GM23338 (cell line): Measurements from ENCODE around the gene CS. TPM values are rescaled to one million over a fixed set of nuclear protein-coding genes. Genes with fewer than 3 reads are reported as not detected.
"Not testable (repeated sequence)": the region's sequence is repeated elsewhere in the genome, so short reads cannot be mapped to it uniquely, and the experiment has no call there.

Experiments
- ATAC-seq: fragments of 200-7000 bp; cut with Tn5 transposase; 3 replicates; pipeline ENCODE4 v1.9.1; 2020
- DNase-seq: peaks from one replicate; pipeline ENCODE4 v3.0.0-alpha.2; 2015; ENCODE audit warnings: low spot score
- H2AFZ ChIP-seq: fragments of 200-600 bp; sonication (generic); 2 replicates; pipeline ENCODE4 v1.8.0; 2016; ENCODE audit warnings: antibody characterized with exemption, mild to moderate bottlenecking, moderate library complexity
- H3F3A ChIP-seq: fragments of 200-600 bp; sonication (generic); replicated peaks from 2 replicates; pipeline ENCODE4 v1.8.0; 2017; ENCODE audit warnings: antibody characterized with exemption, mixed run types, low read depth
- H3K27ac ChIP-seq: fragments of 200-600 bp; sonication (generic); 2 replicates; pipeline ENCODE4 v1.6.1; 2016; ENCODE audit warnings: low read depth
- H3K27me3 ChIP-seq: fragments of 200-600 bp; sonication (generic); 2 replicates; pipeline ENCODE4 v1.8.0; 2016; ENCODE audit warnings: mild to moderate bottlenecking, mixed run types, moderate library complexity; ENCODE audit not compliant: insufficient read depth
- H3K36me3 ChIP-seq: fragments of 200-600 bp; sonication (generic); 2 replicates; pipeline ENCODE4 v1.8.0; 2016; ENCODE audit warnings: mild to moderate bottlenecking; ENCODE audit not compliant: insufficient read depth
- H3K4me1 ChIP-seq: fragments of 200-600 bp; sonication (generic); 2 replicates; pipeline ENCODE4 v1.8.0; 2016; ENCODE audit warnings: mild to moderate bottlenecking, moderate library complexity; ENCODE audit not compliant: insufficient read depth
- H3K4me2 ChIP-seq: fragments of 200-600 bp; sonication (generic); 2 replicates; pipeline ENCODE4 v1.7.1; 2017; ENCODE audit warnings: mixed run types
- H3K4me3 ChIP-seq: fragments of 200-600 bp; sonication (generic); 2 replicates; pipeline ENCODE4 v1.6.1; 2016; ENCODE audit warnings: mixed run types
- H3K79me2 ChIP-seq: fragments of 200-600 bp; sonication (generic); replicated peaks from 2 replicates; pipeline ENCODE4 v1.8.0; 2017; ENCODE audit warnings: mild to moderate bottlenecking; ENCODE audit not compliant: insufficient read depth
- H3K9me2 ChIP-seq: fragments of 200-600 bp; sonication (generic); 2 replicates; pipeline ENCODE4 v1.8.0; 2017; ENCODE audit not compliant: insufficient read depth
- H4K20me1 ChIP-seq: fragments of 200-600 bp; sonication (generic); replicated peaks from 2 replicates; pipeline ENCODE4 v1.8.0; 2017; ENCODE audit warnings: mild to moderate bottlenecking; ENCODE audit not compliant: insufficient read depth
- H3K27ac Mint-ChIP-seq: 2 replicates; pipeline ENCODE4 v1.8.0; 2020; ENCODE audit warnings: inconsistent platforms, mild to moderate bottlenecking, moderate library complexity, mixed read lengths
- H3K27me3 Mint-ChIP-seq: 3 replicates; pipeline ENCODE4 v1.8.0; 2022; ENCODE audit warnings: low read depth, mild to moderate bottlenecking, moderate library complexity, mixed read lengths, inconsistent platforms; ENCODE audit not compliant: insufficient read depth, poor library complexity
- H3K36me3 Mint-ChIP-seq: 3 replicates; pipeline ENCODE4 v1.8.0; 2021; ENCODE audit warnings: low read depth, mild to moderate bottlenecking, inconsistent platforms, moderate library complexity, mixed read lengths
- H3K4me1 Mint-ChIP-seq: 3 replicates; pipeline ENCODE4 v1.8.0; 2020; ENCODE audit warnings: mild to moderate bottlenecking, inconsistent platforms, mixed read lengths
- H3K4me3 Mint-ChIP-seq: 3 replicates; pipeline ENCODE4 v1.8.0; 2021; ENCODE audit warnings: moderate library complexity, mild to moderate bottlenecking, inconsistent platforms, mixed read lengths
- H3K9me3 Mint-ChIP-seq: 3 replicates; pipeline ENCODE4 v1.8.0; 2020; ENCODE audit warnings: moderate library complexity, mild to moderate bottlenecking, inconsistent platforms, mixed read lengths
- CTCF ChIP-seq, 2 experiments: fragments of 200-600 bp in 1 of 2; sonication (generic) in 1 of 2; conservative IDR thresholded peaks; 2 replicates each; pipeline versions ENCODE4 v1.5.1 to v1.6.1; 2016 to 2017; ENCODE audit warnings: antibody characterized with exemption in 2 of 2, low read depth in 2 of 2, mild to moderate bottlenecking in 2 of 2, moderate library complexity in 1 of 2
- ETS1 ChIP-seq: IDR thresholded peaks from 2 replicates; pipeline ENCODE4 v1.6.1; 2016; ENCODE audit warnings: antibody characterized with exemption
- EZH2 ChIP-seq: fragments of 200-600 bp; sonication (generic); IDR thresholded peaks from one replicate; pipeline ENCODE4 v1.8.0; 2017; ENCODE audit warnings: antibody characterized with exemption, mild to moderate bottlenecking, low read depth; ENCODE audit not compliant: unreplicated experiment
- JUNB ChIP-seq: IDR thresholded peaks from one replicate; pipeline ENCODE4 v1.6.1; 2016; ENCODE audit warnings: antibody characterized with exemption; ENCODE audit not compliant: unreplicated experiment
- NANOG ChIP-seq: IDR thresholded peaks from 2 replicates; pipeline ENCODE4 v1.6.1; 2016; ENCODE audit warnings: antibody characterized with exemption, borderline replicate concordance
- POLR2AphosphoS5 ChIP-seq: IDR thresholded peaks from 2 replicates; pipeline ENCODE4 v1.6.1; 2016; ENCODE audit warnings: antibody characterized with exemption, low read depth
- ZNF331 ChIP-seq: fragments of 250-450 bp; sonication (Bioruptor Pico); IDR thresholded peaks from 2 replicates; pipeline ENCODE4 v1.5.0; 2020; ENCODE audit warnings: low read depth, mild to moderate bottlenecking, moderate library complexity
- polyA plus RNA-seq: library from polyadenylated mRNA; unstranded; fragments of >200 nt; fragmentation: Nextera tagmentation; extraction: Ambion mirVana; gene quantifications from 2 replicates; pipeline ENCODE4 v1.2.1, GENCODE V29; 2016
- total RNA-seq: library from RNA; depleted of rRNA; stranded (reverse); fragments of >200 nt; shearing (Covaris generic); gene quantifications from 2 replicates; pipeline ENCODE4 v1.2.3, GENCODE V29; 2014

CS gene
- total and polyA plus RNA-seq, 2 experiments from 2014 or later = 63.3 to 166 TPM

GRCh38 chr12:56272468-56272867, 27.7 kb downstream of the CS start:
- H2AFZ ChIP-seq, ATAC-seq, H3K9me3 Mint-ChIP-seq, DNase-seq, H3K9me2 ChIP-seq, H3K27me3 Mint-ChIP-seq, H3K4me3 ChIP-seq, H3K27ac Mint-ChIP-seq, H3K27me3 ChIP-seq, H3K4me2 ChIP-seq, H4K20me1 ChIP-seq, H3K4me1 ChIP-seq, H3K79me2 ChIP-seq, H3K4me1 Mint-ChIP-seq, H3K4me3 Mint-ChIP-seq, H3K27ac ChIP-seq: not testable (repeated sequence)
- H3K36me3 ChIP-seq = peaks cover 37% of the 10 kb centered on the region
- H3K36me3 Mint-ChIP-seq = peaks cover 74% of the 10 kb centered on the region
- peaks cover 34% of the 10 kb centered on the region for H3F3A ChIP-seq

- H3K36me3 ChIP-seq = peaks cover 35% of the 10 kb centered on the region
- no peak overlapping the region for H3K27ac Mint-ChIP-seq
These were observed 29.1 kb downstream of the CS start for GRCh38 chr12:56271031-56271430.

GRCh38 chr12:56267443-56268071, 32.6 kb downstream of the CS start:
- Histone ChIP-seq H4K20me1 (no peaks in the 10 kb centered on the region; the same call in 1 of the 2 replicates), H3F3A (peaks cover 35% of the 10 kb centered on the region), H3K27me3 (no peaks in the 10 kb centered on the region), H2AFZ (peak overlapping the region; percentile 99; the same call in 1 of the 2 replicates), H3K36me3 (peaks cover 4% of the 10 kb centered on the region), H3K79me2 (no peaks in the 10 kb centered on the region), H3K9me2 (no peaks in the 10 kb centered on the region), H3K4me1 (peaks cover 5% of the 10 kb centered on the region; the same call in 1 of the 2 replicates), H3K4me2 (peak overlapping the region; percentile 95), H3K27ac (peak overlapping the region; percentile 96; the same call in 1 of the 2 replicates), H3K4me3 (peak overlapping the region; percentile 80)
- Mint-ChIP-seq H3K36me3 (peaks cover 33% of the 10 kb centered on the region), H3K4me1 (peaks cover 10% of the 10 kb centered on the region), H3K4me3 (peak overlapping the region; percentile 90), H3K9me3 (no peaks in the 10 kb centered on the region; the same call in 2 of the 3 replicates), H3K27ac (no peak overlapping the region; the same call in 1 of the 2 replicates), H3K27me3 (peaks cover 24% of the 10 kb centered on the region)
- peak; percentile 58 for DNase-seq
- ATAC-seq = peak; percentile 43
- TF ChIP-seq CTCF (conservative IDR thresholded peaks at IDR 0.05; ENCODE audit: low read depth in 2 of 2) = no peak
- TF ChIP-seq ETS1 = no peak
- no peak for TF ChIP-seq EZH2
- no peak for TF ChIP-seq JUNB
- no peak for TF ChIP-seq ZNF331 (CRISPR knock-in tag)
- no peak for TF ChIP-seq POLR2AphosphoS5
- TF ChIP-seq NANOG = no peak

More at GRCh38 chr12:56271031-56271430, 29.1 kb downstream of the CS start:
- Histone ChIP-seq H3K4me1 (peaks cover 5% of the 10 kb centered on the region; the same call in 1 of the 2 replicates), H2AFZ (no peak overlapping the region), H3K4me3 (no peak overlapping the region), H3K4me2 (no peak overlapping the region), H3K9me2 (no peaks in the 10 kb centered on the region), H3K27me3 (no peaks in the 10 kb centered on the region), H4K20me1 (peaks cover 2% of the 10 kb centered on the region; the same call in 1 of the 2 replicates), H3K27ac (peak overlapping the region; percentile 30; the same call in 1 of the 2 replicates), H3F3A (peaks cover 43% of the 10 kb centered on the region), H3K79me2 (no peaks in the 10 kb centered on the region)
- TF ChIP-seq CTCF (conservative IDR thresholded peaks at IDR 0.05; ENCODE audit: low read depth in 2 of 2) (peak; percentile 62 to 75), POLR2AphosphoS5 (no peak), JUNB (no peak)
- H3K36me3 Mint-ChIP-seq = peaks cover 65% of the 10 kb centered on the region
- DNase-seq (peak; percentile 61), ATAC-seq (peak; percentile 18)
- H3K9me3 Mint-ChIP-seq = no peaks in the 10 kb centered on the region; the same call in 2 of the 3 replicates
- peaks cover 15% of the 10 kb centered on the region for H3K27me3 Mint-ChIP-seq
- no peak overlapping the region for H3K4me3 Mint-ChIP-seq
- peaks cover 10% of the 10 kb centered on the region for H3K4me1 Mint-ChIP-seq
